ENCODE measurements around the gene MTERF4. TPM values are rescaled to one million over a fixed set of nuclear protein-coding genes. Genes with fewer than 3 reads are reported as not detected.

MTERF4 gene
- polyA plus RNA-seq, 1 experiment, result 32.0 TPM

- ChIA-PET CTCF (no interaction called here), POLR2A (no interaction called here)
- no peak for TF ChIP-seq CTCF (IDR thresholded peaks at IDR 0.05; ENCODE audit: insufficient read depth, low read depth, low read length)
- no peaks in the 10 kb centered on the region; the same call in 1 of the 2 replicates for H3K36me3 ChIP-seq (ENCODE audit: control insufficient read depth, insufficient read depth, low read length)
- H3K4me3 ChIP-seq (ENCODE audit: low read depth, low read length), result no peak overlapping the region
- no peak for DNase-seq (ENCODE audit: low read depth)
- no peaks in the 10 kb centered on the region for H3K27me3 ChIP-seq (ENCODE audit: control insufficient read depth, insufficient read depth, low read length)
Measured at GRCh38 chr2:241048149-241048948, 53.7 kb downstream of the MTERF4 start.

GRCh38 chr2:241047253-241048010, 54.7 kb downstream of the MTERF4 start:
- ChIA-PET CTCF (no interaction called here), POLR2A (no interaction called here)
- no peaks in the 10 kb centered on the region; the same call in 1 of the 2 replicates for H3K36me3 ChIP-seq (ENCODE audit: control insufficient read depth, insufficient read depth, low read length)

More at GRCh38 chr2:241047253-241048010, 54.7 kb downstream of the MTERF4 start:
- Histone ChIP-seq H3K27me3 (ENCODE audit: control insufficient read depth, insufficient read depth, low read length) (no peaks in the 10 kb centered on the region), H3K4me3 (ENCODE audit: low read depth, low read length) (no peak overlapping the region)
- no peak for DNase-seq (ENCODE audit: low read depth)
- TF ChIP-seq CTCF (IDR thresholded peaks at IDR 0.05; ENCODE audit: insufficient read depth, low read depth, low read length), result no peak

Small RNAs within 50 kb of the gene (small RNA-seq; reads per million reads assigned to genes)
- gene AC005237.2 (ENCODE audit: insufficient read length, low read depth, low replicate concordance), result not detected

Other genes starting within 250 kb of the MTERF4 start
- gene AGXT, start 233.5 kb downstream of the MTERF4 start, polyA plus RNA-seq (2011; rRNA removed), result not detected in 2 replicates
- not detected in 2 replicates for gene MAB21L4, start 206.1 kb downstream of the MTERF4 start, polyA plus RNA-seq (2011; rRNA removed)
- not detected in 2 replicates for gene CROCC2, start 196.0 kb downstream of the MTERF4 start, polyA plus RNA-seq (2011; rRNA removed)
- gene SNED1, start 103.7 kb downstream of the MTERF4 start, polyA plus RNA-seq (2011; rRNA removed), result 1.8 and 3.9 TPM in 2 replicates
- 1.9 and 3.4 TPM in 2 replicates for gene PASK, start 47.2 kb upstream of the MTERF4 start, polyA plus RNA-seq (2011; rRNA removed)
- gene PPP1R7, start 48.2 kb upstream of the MTERF4 start, polyA plus RNA-seq (2011; rRNA removed), result 45.8 and 63.0 TPM in 2 replicates
- 0.50 and 0.74 TPM in 2 replicates for gene ANO7, start 86.4 kb upstream of the MTERF4 start, polyA plus RNA-seq (2011; rRNA removed)
- 738 and 948 TPM in 2 replicates for gene HDLBP, start 213.4 kb upstream of the MTERF4 start, polyA plus RNA-seq (2011; rRNA removed)
- gene SEPTIN2, start 213.6 kb upstream of the MTERF4 start, polyA plus RNA-seq (2011; rRNA removed), result 336 and 712 TPM in 2 replicates